HG03139 (cell line): Measurements from ENCODE around the gene CLTC.
"Not testable (repeated sequence)": the region's sequence is repeated elsewhere in the genome, so short reads cannot be mapped to it uniquely, and the experiment has no call there.

Source experiments
- ATAC-seq: cut with Tn5 transposase; IDR thresholded peaks from one replicate; pipeline ENCODE4 v1.9.1; 2021; ENCODE audit not compliant: unreplicated experiment

CLTC gene

GRCh38 chr17:59633658-59634359 is 14.1 kb downstream of the CLTC start:
- ATAC-seq, result no peak

GRCh38 chr17:59634632-59635541 is 15.2 kb downstream of the CLTC start:
- no peak for ATAC-seq

GRCh38 chr17:59637611-59638310 is 18.1 kb downstream of the CLTC start:
- ATAC-seq, result no peak

- no peak for ATAC-seq
These were observed 18.9 kb downstream of the CLTC start for GRCh38 chr17:59638553-59638952.

- ATAC-seq, result peak; percentile 71
These were observed 22.2 kb downstream of the CLTC start for GRCh38 chr17:59641799-59642484.

GRCh38 chr17:59642565-59642964 is 22.9 kb downstream of the CLTC start:
- ATAC-seq, result no peak

- ATAC-seq, result no peak
These were observed 23.8 kb downstream of the CLTC start for GRCh38 chr17:59643159-59644140.

- ATAC-seq, result no peak
These were observed 27.6 kb downstream of the CLTC start for GRCh38 chr17:59647288-59647687.

- ATAC-seq, result no peak
These were observed 30.2 kb downstream of the CLTC start for GRCh38 chr17:59649886-59650285.

- ATAC-seq, result no peak
These were observed 30.9 kb downstream of the CLTC start for GRCh38 chr17:59650642-59651041.

- ATAC-seq, result no peak
These were observed 31.7 kb downstream of the CLTC start for GRCh38 chr17:59651346-59651745.

GRCh38 chr17:59652119-59652518 is 32.4 kb downstream of the CLTC start:
- ATAC-seq, result no peak

GRCh38 chr17:59656624-59657023 is 36.9 kb downstream of the CLTC start:
- not testable (repeated sequence) for ATAC-seq

GRCh38 chr17:59666235-59666634 is 46.5 kb downstream of the CLTC start:
- ATAC-seq, result no peak

GRCh38 chr17:59668816-59669215 is 49.1 kb downstream of the CLTC start:
- ATAC-seq, result no peak

GRCh38 chr17:59669411-59669810 is 49.7 kb downstream of the CLTC start:
- ATAC-seq, result no peak

GRCh38 chr17:59669944-59670343 is 50.2 kb downstream of the CLTC start:
- ATAC-seq, result no peak

GRCh38 chr17:59671386-59671785 is 51.7 kb downstream of the CLTC start:
- ATAC-seq, result no peak

- no peak for ATAC-seq
These were observed 55.5 kb downstream of the CLTC start for GRCh38 chr17:59675231-59675630.

GRCh38 chr17:59676716-59677115 is 57.0 kb downstream of the CLTC start:
- ATAC-seq, result no peak
